Liver (tissue), 9 donors: ENCODE data around the gene DNAJC4. TPM values are rescaled to one million over a fixed set of nuclear protein-coding genes. Genes with fewer than 3 reads are reported as not detected.

Experiments
- DNase-seq: peaks from one replicate; pipeline ENCODE4 v3.0.0-alpha.2; 2017; ENCODE audit warnings: low spot score
- H3K27ac ChIP-seq, 2 donors: one replicate each; pipeline ENCODE4 v1.7.0; 2013; ENCODE audit warnings: inconsistent platforms in 2 of 2, low read length in 2 of 2, control low read depth in 1 of 2, low read depth in 1 of 2, mild to moderate bottlenecking in 1 of 2
- H3K27me3 ChIP-seq, 4 donors: one replicate each; pipeline versions ENCODE4 v1.6.1 to v1.7.0; 2013; ENCODE audit warnings: low read length in 3 of 4, inconsistent platforms in 1 of 4, mild to moderate bottlenecking in 1 of 4, moderate library complexity in 1 of 4; ENCODE audit not compliant: control insufficient read depth in 4 of 4, insufficient read depth in 4 of 4
- H3K36me3 ChIP-seq, 4 donors: one replicate each; pipeline versions ENCODE4 v1.6.1 to v1.7.0; 2013; ENCODE audit warnings: low read length in 3 of 4, mild to moderate bottlenecking in 3 of 4, low read depth in 1 of 4, moderate library complexity in 1 of 4; ENCODE audit not compliant: control insufficient read depth in 4 of 4, insufficient read depth in 3 of 4
- H3K4me1 ChIP-seq, 4 donors: one replicate each; pipeline versions ENCODE4 v1.6.1 to v1.7.0; 2013; ENCODE audit warnings: low read length in 3 of 4, mild to moderate bottlenecking in 3 of 4, moderate library complexity in 1 of 4; ENCODE audit not compliant: control insufficient read depth in 4 of 4, insufficient read depth in 4 of 4
- H3K4me3 ChIP-seq, 3 donors: one replicate each; pipeline versions ENCODE4 v1.6.1 to v1.7.0; 2013; ENCODE audit warnings: low read length in 3 of 3, control low read depth in 1 of 3, low read depth in 1 of 3, mild to moderate bottlenecking in 1 of 3
- H3K9ac ChIP-seq, 2 donors: one replicate each; pipeline ENCODE4 v1.7.0; 2013; ENCODE audit warnings: low read length in 2 of 2, mild to moderate bottlenecking in 2 of 2, moderate library complexity in 2 of 2, control low read depth in 1 of 2, low read depth in 1 of 2
- H3K9me3 ChIP-seq, 4 donors: one replicate each; pipeline versions ENCODE4 v1.6.1 to v1.7.0; 2013; ENCODE audit warnings: low read length in 3 of 4; ENCODE audit not compliant: control insufficient read depth in 4 of 4
- EGR1 ChIP-seq, 2 donors: IDR thresholded peaks; 2 replicates each; pipeline ENCODE4 v1.6.1; 2016 to 2018; ENCODE audit warnings: antibody characterized with exemption in 2 of 2, low read depth in 2 of 2
- FOXA1 ChIP-seq: IDR thresholded peaks from 2 replicates; pipeline ENCODE4 v1.6.1; 2016; ENCODE audit warnings: antibody characterized with exemption
- FOXA2 ChIP-seq: IDR thresholded peaks from 2 replicates; pipeline ENCODE4 v1.6.1; 2016; ENCODE audit warnings: antibody characterized with exemption
- GABPA ChIP-seq, 2 donors: IDR thresholded peaks in 1 of 2; conservative IDR thresholded peaks in 1 of 2; 2 replicates each; pipeline ENCODE4 v1.6.1; 2016; ENCODE audit warnings: antibody characterized with exemption in 2 of 2, mild to moderate bottlenecking in 1 of 2, moderate library complexity in 1 of 2
- HNF4A ChIP-seq, 2 donors: conservative IDR thresholded peaks; 2 replicates each; pipeline ENCODE4 v1.6.1; 2016; ENCODE audit warnings: antibody characterized with exemption in 2 of 2, mild to moderate bottlenecking in 2 of 2
- JUND ChIP-seq, 2 donors: IDR thresholded peaks; 2 replicates each; pipeline ENCODE4 v1.6.1; 2016; ENCODE audit warnings: antibody characterized with exemption in 2 of 2
- NR2F2 ChIP-seq: IDR thresholded peaks from 2 replicates; pipeline ENCODE4 v1.6.1; 2016; ENCODE audit warnings: antibody characterized with exemption
- RXRA ChIP-seq, 2 donors: IDR thresholded peaks; 2 replicates each; pipeline ENCODE4 v1.6.1; 2017 to 2018; ENCODE audit warnings: antibody characterized with exemption in 2 of 2, mild to moderate bottlenecking in 1 of 2
- SP1 ChIP-seq: IDR thresholded peaks from 2 replicates; pipeline ENCODE4 v1.6.1; 2018; ENCODE audit warnings: antibody characterized with exemption, mild to moderate bottlenecking
- TAF1 ChIP-seq: conservative IDR thresholded peaks from 2 replicates; pipeline ENCODE4 v1.6.1; 2016; ENCODE audit warnings: antibody characterized with exemption, mild to moderate bottlenecking
- YY1 ChIP-seq: IDR thresholded peaks from 2 replicates; pipeline ENCODE4 v1.6.1; 2016; ENCODE audit warnings: antibody characterized with exemption, mild to moderate bottlenecking
- WGBS: extraction: QIAGEN DNeasy Blood & Tissue Kit; methylation state at CpG from one replicate; pipeline ENCODE4 v1.1.7; 2013; 5-methylcytosine and 5-hydroxymethylcytosine counted together
- polyA plus RNA-seq, 2 donors: library from polyadenylated mRNA; stranded (reverse) in 1 of 2; unstranded in 1 of 2; fragments of 200-250 nt in 1 of 2; fragments of >200 nt in 1 of 2; fragmentation: Nextera tagmentation in 1 of 2; extraction: Ambion mirVana in 1 of 2; gene quantifications; one replicate each; pipeline versions ENCODE4 v1.2.1 to v1.2.3, GENCODE V29; 2013 to 2015
- total RNA-seq, 2 donors: library from RNA; depleted of rRNA; stranded (reverse); fragments of >200 nt; gene quantifications; one replicate each; pipeline ENCODE4 v1.2.3, GENCODE V29; 2014
- TF ChIP-seq, protein P1 (sequence below): IDR thresholded peaks from 2 replicates; pipeline ENCODE4 v1.6.1; 2016; ENCODE audit warnings: antibody characterized with exemption
- TF ChIP-seq, protein P2 (sequence below): IDR thresholded peaks from 2 replicates; pipeline ENCODE4 v1.6.1; 2016; ENCODE audit warnings: antibody characterized with exemption
- TF ChIP-seq, protein P3 (sequence below): IDR thresholded peaks from 2 replicates; pipeline ENCODE4 v1.6.1; 2016; ENCODE audit warnings: antibody characterized with exemption
- TF ChIP-seq, protein P4 (sequence below): IDR thresholded peaks from 2 replicates; pipeline ENCODE4 v1.6.1; 2016; ENCODE audit warnings: antibody characterized with exemption, mild to moderate bottlenecking
- donor health status: healthy.
- donor health status: healthy.
- donor health status: healthy.
- donor health status: healthy.
- donor health status: healthy.

Gene DNAJC4
- total and polyA plus RNA-seq, 4 donors = 8.5 to 25.9 (median 23.5) TPM

DNA sequence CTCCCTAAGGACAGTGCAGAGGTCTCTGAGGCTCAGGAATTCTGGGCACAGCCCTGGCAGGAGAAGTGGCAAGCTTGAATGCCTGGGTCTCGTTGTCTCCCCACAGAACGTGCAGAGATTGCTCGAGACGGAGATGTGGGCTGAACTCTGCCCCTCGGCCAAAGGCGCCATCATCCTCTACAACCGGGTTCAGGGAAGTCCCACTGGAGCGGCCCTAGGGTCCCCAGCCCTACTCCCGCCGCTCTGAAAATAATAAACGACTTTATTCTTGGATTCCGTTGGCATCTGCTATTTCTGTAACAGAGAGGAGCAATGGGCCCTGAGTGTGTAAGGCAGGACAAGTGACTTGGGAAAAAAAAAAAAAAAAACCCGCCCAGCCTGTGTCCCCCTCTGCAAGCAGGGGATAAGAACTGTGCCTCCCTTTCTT is 591 bp upstream of the DNAJC4 start:
- DNase-seq = no peak
- Histone ChIP-seq H3K4me3 (peak overlapping the region; percentile 67 to 79 (median 79)), H3K27ac (peak overlapping the region; percentile 88 to 92), H3K4me1 (peaks cover 17 to 53% (median 33%) of the 10 kb centered on the region in 4 donors), H3K27me3 (no peaks in the 10 kb centered on the region), H3K9ac (peak overlapping the region; percentile 27 to 80), H3K36me3 (no peaks in the 10 kb centered on the region), H3K9me3 (no peaks in the 10 kb centered on the region)
- WGBS = 48% methylated on average over 13 of the region's 13 CpGs
- no peak for TF ChIP-seq FOXA1
- no peak for TF ChIP-seq RXRA (IDR thresholded peaks at IDR 0.05)
- no peak for TF ChIP-seq JUND (IDR thresholded peaks at IDR 0.05)
- TF ChIP-seq GABPA (IDR thresholded peaks at IDR 0.05 in 1 of 2, conservative IDR thresholded peaks at IDR 0.05 in 1 of 2) = no peak
- no peak for TF ChIP-seq TAF1
- TF ChIP-seq NR2F2 = no peak
- no peak for TF ChIP-seq YY1
- TF ChIP-seq, protein P1, sequence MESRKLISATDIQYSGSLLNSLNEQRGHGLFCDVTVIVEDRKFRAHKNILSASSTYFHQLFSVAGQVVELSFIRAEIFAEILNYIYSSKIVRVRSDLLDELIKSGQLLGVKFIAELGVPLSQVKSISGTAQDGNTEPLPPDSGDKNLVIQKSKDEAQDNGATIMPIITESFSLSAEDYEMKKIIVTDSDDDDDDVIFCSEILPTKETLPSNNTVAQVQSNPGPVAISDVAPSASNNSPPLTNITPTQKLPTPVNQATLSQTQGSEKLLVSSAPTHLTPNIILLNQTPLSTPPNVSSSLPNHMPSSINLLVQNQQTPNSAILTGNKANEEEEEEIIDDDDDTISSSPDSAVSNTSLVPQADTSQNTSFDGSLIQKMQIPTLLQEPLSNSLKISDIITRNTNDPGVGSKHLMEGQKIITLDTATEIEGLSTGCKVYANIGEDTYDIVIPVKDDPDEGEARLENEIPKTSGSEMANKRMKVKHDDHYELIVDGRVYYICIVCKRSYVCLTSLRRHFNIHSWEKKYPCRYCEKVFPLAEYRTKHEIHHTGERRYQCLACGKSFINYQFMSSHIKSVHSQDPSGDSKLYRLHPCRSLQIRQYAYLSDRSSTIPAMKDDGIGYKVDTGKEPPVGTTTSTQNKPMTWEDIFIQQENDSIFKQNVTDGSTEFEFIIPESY = no peak
- TF ChIP-seq, protein P2, sequence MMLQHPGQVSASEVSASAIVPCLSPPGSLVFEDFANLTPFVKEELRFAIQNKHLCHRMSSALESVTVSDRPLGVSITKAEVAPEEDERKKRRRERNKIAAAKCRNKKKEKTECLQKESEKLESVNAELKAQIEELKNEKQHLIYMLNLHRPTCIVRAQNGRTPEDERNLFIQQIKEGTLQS = no peak
- TF ChIP-seq HNF4A (conservative IDR thresholded peaks at IDR 0.05) = no peak
- TF ChIP-seq, protein P3, sequence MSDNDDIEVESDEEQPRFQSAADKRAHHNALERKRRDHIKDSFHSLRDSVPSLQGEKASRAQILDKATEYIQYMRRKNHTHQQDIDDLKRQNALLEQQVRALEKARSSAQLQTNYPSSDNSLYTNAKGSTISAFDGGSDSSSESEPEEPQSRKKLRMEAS = no peak

DNA sequence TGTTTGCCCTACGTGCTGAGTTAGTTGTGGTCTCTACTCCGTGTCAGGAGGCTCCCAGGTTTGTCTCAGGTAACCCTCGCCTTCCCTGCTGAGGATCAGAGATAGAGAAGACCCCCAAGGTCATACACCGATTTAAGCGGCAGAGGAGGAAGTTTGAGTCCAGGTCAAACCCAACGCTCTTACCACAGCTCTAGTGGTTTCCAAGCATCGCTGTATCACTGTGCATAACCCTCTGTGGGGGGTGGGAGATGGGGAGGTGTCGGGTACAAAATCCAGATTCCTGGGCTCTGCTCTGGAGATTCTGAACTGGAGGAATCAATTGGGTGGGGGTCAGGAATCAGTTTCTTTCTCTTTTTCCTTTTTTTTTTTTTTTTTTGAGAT is 627 bp downstream of the DNAJC4 start:
- no peaks in the 10 kb centered on the region for H3K36me3 ChIP-seq
- peak overlapping the region; percentile 88 to 92 for H3K27ac ChIP-seq
- H3K4me1 ChIP-seq = peaks cover 16 to 52% (median 33%) of the 10 kb centered on the region in 4 donors
- no peak for TF ChIP-seq RXRA (IDR thresholded peaks at IDR 0.05)
- TF ChIP-seq EGR1 (IDR thresholded peaks at IDR 0.05; ENCODE audit: low read depth in 2 of 2) = no peak
- TF ChIP-seq, protein P2 = no peak
- TF ChIP-seq YY1 = no peak
- TF ChIP-seq JUND (IDR thresholded peaks at IDR 0.05) = no peak
- TF ChIP-seq SP1 = no peak
- TF ChIP-seq TAF1 = no peak
- H3K4me3 ChIP-seq = peak overlapping the region; percentile 36 to 79 (median 67)
- 7% methylated on average over 8 of the region's 8 CpGs for WGBS
- H3K27me3 ChIP-seq = no peaks in the 10 kb centered on the region
- peak overlapping the region in 1 of 2 donors; percentile 52 for H3K9ac ChIP-seq
- DNase-seq = no peak
- H3K9me3 ChIP-seq = no peaks in the 10 kb centered on the region

DNA sequence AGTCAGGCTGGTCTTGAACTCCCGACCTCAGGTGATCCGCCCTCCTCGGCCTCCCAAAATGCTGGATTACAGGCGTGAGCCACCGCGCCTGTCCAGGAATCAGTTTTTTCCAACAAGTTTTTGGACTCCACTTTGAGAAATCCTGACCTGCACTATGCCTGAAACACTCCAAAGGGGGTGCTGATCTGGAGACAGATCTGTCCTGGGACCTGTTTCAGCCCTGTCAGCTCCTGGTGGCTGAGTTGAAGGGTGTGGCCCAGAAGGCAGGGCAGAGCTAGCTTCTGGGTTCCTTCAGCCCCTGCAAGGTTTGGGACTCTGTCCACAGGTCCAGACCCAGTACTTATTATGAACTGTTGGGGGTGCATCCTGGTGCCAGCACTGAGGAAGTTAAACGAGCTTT is 1.2 kb downstream of the DNAJC4 start:
- no peak overlapping the region for H3K4me3 ChIP-seq

More for the DNA sequence above, 1.2 kb downstream of the DNAJC4 start:
- TF ChIP-seq JUND (IDR thresholded peaks at IDR 0.05) = no peak
- TF ChIP-seq TAF1 = no peak
- TF ChIP-seq EGR1 (IDR thresholded peaks at IDR 0.05; ENCODE audit: low read depth in 2 of 2) = no peak
- TF ChIP-seq, protein P4, sequence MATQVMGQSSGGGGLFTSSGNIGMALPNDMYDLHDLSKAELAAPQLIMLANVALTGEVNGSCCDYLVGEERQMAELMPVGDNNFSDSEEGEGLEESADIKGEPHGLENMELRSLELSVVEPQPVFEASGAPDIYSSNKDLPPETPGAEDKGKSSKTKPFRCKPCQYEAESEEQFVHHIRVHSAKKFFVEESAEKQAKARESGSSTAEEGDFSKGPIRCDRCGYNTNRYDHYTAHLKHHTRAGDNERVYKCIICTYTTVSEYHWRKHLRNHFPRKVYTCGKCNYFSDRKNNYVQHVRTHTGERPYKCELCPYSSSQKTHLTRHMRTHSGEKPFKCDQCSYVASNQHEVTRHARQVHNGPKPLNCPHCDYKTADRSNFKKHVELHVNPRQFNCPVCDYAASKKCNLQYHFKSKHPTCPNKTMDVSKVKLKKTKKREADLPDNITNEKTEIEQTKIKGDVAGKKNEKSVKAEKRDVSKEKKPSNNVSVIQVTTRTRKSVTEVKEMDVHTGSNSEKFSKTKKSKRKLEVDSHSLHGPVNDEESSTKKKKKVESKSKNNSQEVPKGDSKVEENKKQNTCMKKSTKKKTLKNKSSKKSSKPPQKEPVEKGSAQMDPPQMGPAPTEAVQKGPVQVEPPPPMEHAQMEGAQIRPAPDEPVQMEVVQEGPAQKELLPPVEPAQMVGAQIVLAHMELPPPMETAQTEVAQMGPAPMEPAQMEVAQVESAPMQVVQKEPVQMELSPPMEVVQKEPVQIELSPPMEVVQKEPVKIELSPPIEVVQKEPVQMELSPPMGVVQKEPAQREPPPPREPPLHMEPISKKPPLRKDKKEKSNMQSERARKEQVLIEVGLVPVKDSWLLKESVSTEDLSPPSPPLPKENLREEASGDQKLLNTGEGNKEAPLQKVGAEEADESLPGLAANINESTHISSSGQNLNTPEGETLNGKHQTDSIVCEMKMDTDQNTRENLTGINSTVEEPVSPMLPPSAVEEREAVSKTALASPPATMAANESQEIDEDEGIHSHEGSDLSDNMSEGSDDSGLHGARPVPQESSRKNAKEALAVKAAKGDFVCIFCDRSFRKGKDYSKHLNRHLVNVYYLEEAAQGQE = no peak
- TF ChIP-seq FOXA2 = no peak
- no peak for TF ChIP-seq HNF4A (conservative IDR thresholded peaks at IDR 0.05)
- no peak for TF ChIP-seq YY1
- no peak for TF ChIP-seq GABPA (IDR thresholded peaks at IDR 0.05 in 1 of 2, conservative IDR thresholded peaks at IDR 0.05 in 1 of 2)
- TF ChIP-seq, protein P3 = no peak
- TF ChIP-seq, protein P1 = no peak
- Histone ChIP-seq H3K27ac (no peak overlapping the region), H3K36me3 (no peaks in the 10 kb centered on the region), H3K9ac (no peak overlapping the region), H3K27me3 (no peaks in the 10 kb centered on the region), H3K9me3 (no peaks in the 10 kb centered on the region), H3K4me1 (peaks cover 15 to 50% (median 32%) of the 10 kb centered on the region in 4 donors)
- WGBS = 90% methylated on average over 7 of the region's 7 CpGs
- DNase-seq = no peak
